Breast epithelium (tissue), 3 donors: Measurements from ENCODE around the gene SERPINI1.

Experiments
- CTCF ChIP-seq, 3 donors: fragments of 450-650 bp; IDR thresholded peaks; one replicate each; pipeline ENCODE4 v1.5.1; 2016 to 2017; ENCODE audit warnings: antibody characterized with exemption in 3 of 3, mild to moderate bottlenecking in 3 of 3, moderate library complexity in 3 of 3
- POLR2A ChIP-seq: fragments of 450-650 bp; IDR thresholded peaks from one replicate; pipeline ENCODE4 v1.6.1; 2016; ENCODE audit warnings: antibody characterized with exemption, mild to moderate bottlenecking, moderate library complexity

GRCh38 chr3:167872941-167873340 lies 137.4 kb downstream of the SERPINI1 start:
- TF ChIP-seq CTCF (IDR thresholded peaks at IDR 0.05), result no peak
- no peak for TF ChIP-seq POLR2A
